Mammary epithelial cell (primary cell): ENCODE results near the gene ZNF580.

ENCODE experiments used
- CTCF ChIP-seq, 2 donors: IDR thresholded peaks in 1 of 2; conservative IDR thresholded peaks in 1 of 2; 2 replicates each; pipeline ENCODE4 v1.5.1; 2011 to 2012; ENCODE audit warnings: inconsistent platforms in 2 of 2, low read length in 2 of 2, mild to moderate bottlenecking in 2 of 2, control low read depth in 1 of 2, low read depth in 1 of 2; ENCODE audit not compliant: insufficient read depth in 1 of 2; ENCODE audit errors: extremely low read depth in 1 of 2
- EZH2 ChIP-seq: IDR thresholded peaks from 2 replicates; pipeline ENCODE4 v1.6.1; 2012; ENCODE audit warnings: low read length, inconsistent platforms, borderline replicate concordance

- no peak for TF ChIP-seq CTCF (conservative IDR thresholded peaks at IDR 0.05 in 1 of 2, IDR thresholded peaks at IDR 0.05 in 1 of 2; ENCODE audit: extremely low read depth in 1 of 2, insufficient read depth in 1 of 2, low read depth in 1 of 2, low read length in 2 of 2)
- TF ChIP-seq EZH2 = no peak
These were observed 40.8 kb upstream of the ZNF580 start, which contains the start of gene ZNF524 for GRCh38 chr19:55599842-55600661.
